ENCODE measurements around the gene AKT1S1.

AKT1S1 gene

GRCh38 chr19:49864890-49865289 lies 12.3 kb downstream of the AKT1S1 start:
- ChIA-PET POLR2A (interaction anchor here (0.7 to 8.2 kb wide), 13 partner anchors 9 to 979 kb away, joined by 3 to 128 read pairs (median 5); partner anchors contain the start of genes AKT1S1, ATF5, FUZ and NUP62), CTCF (interaction anchor here (0.5 to 1.2 kb wide), 7 partner anchors 13 to 639 kb away, joined by 3 to 5 read pairs (median 3); partner anchors contain the start of gene PTOV1)
- TF ChIP-seq ZFP41 (tag by site-specific recombination; IDR thresholded peaks at IDR 0.05; ENCODE audit: borderline replicate concordance) (no peak), RBAK (tag by site-specific recombination; IDR thresholded peaks at IDR 0.05) (no peak), BCL11B (tag by site-specific recombination; IDR thresholded peaks at IDR 0.05; ENCODE audit: low read depth) (no peak), ZNF239 (tag by site-specific recombination; IDR thresholded peaks at IDR 0.05) (no peak), ZNF433 (tag by site-specific recombination; IDR thresholded peaks at IDR 0.05; ENCODE audit: low read depth) (no peak), ZNF2 (tag by site-specific recombination; IDR thresholded peaks at IDR 0.05) (no peak), ZNF610 (tag by site-specific recombination; IDR thresholded peaks at IDR 0.05; ENCODE audit: borderline replicate concordance) (no peak), ZNF747 (tag by site-specific recombination; IDR thresholded peaks at IDR 0.05) (no peak), SP2 (tag by site-specific recombination; IDR thresholded peaks at IDR 0.05) (no peak), ZNF223 (tag by site-specific recombination; IDR thresholded peaks at IDR 0.05) (no peak), ZNF146 (tag by site-specific recombination; IDR thresholded peaks at IDR 0.05) (no peak), ZNF776 (tag by site-specific recombination; IDR thresholded peaks at IDR 0.05; ENCODE audit: borderline replicate concordance) (no peak), GLIS1 (tag by site-specific recombination; IDR thresholded peaks at IDR 0.05) (no peak), ZNF280D (tag by site-specific recombination; IDR thresholded peaks at IDR 0.05) (peak; percentile 41; the same call in 1 of the 2 replicates), ZNF768 (tag by site-specific recombination; IDR thresholded peaks at IDR 0.05) (0 out of 2 replicates have a peak, but pooled peaks have one; percentile 9), ZNF48 (tag by site-specific recombination; IDR thresholded peaks at IDR 0.05) (no peak), ZIC2 (tag by site-specific recombination; IDR thresholded peaks at IDR 0.05) (no peak), ZNF324 (tag by site-specific recombination; IDR thresholded peaks at IDR 0.05) (no peak), ZFP69B (tag by site-specific recombination; IDR thresholded peaks at IDR 0.05) (0 out of 2 replicates have a peak, but pooled peaks have one; percentile 7), ZNF623 (tag by site-specific recombination; IDR thresholded peaks at IDR 0.05) (peak; percentile 39; the same call in 1 of the 2 replicates)
- TF ChIP-seq, protein P1, sequence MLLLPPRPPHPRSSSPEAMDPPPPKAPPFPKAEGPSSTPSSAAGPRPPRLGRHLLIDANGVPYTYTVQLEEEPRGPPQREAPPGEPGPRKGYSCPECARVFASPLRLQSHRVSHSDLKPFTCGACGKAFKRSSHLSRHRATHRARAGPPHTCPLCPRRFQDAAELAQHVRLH (tag by site-specific recombination; IDR thresholded peaks at IDR 0.05), result 0 out of 2 replicates have a peak, but pooled peaks have one; percentile 17
- TF ChIP-seq, protein P2, sequence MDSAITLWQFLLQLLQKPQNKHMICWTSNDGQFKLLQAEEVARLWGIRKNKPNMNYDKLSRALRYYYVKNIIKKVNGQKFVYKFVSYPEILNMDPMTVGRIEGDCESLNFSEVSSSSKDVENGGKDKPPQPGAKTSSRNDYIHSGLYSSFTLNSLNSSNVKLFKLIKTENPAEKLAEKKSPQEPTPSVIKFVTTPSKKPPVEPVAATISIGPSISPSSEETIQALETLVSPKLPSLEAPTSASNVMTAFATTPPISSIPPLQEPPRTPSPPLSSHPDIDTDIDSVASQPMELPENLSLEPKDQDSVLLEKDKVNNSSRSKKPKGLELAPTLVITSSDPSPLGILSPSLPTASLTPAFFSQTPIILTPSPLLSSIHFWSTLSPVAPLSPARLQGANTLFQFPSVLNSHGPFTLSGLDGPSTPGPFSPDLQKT (IDR thresholded peaks at IDR 0.05; ENCODE audit: borderline replicate concordance, low read depth, low read length), result no peak
- Histone ChIP-seq H3K27ac (ENCODE audit: extremely low read depth, low read depth, low read length) (no peak overlapping the region), H3K4me1 (ENCODE audit: control insufficient read depth, insufficient read depth, low read length) (peaks cover 31% of the 10 kb centered on the region), H3K9me3 (ENCODE audit: control insufficient read depth, insufficient read depth, low read depth, low read length) (no peaks in the 10 kb centered on the region), H3K36me3 (ENCODE audit: control insufficient read depth in 2 of 2, insufficient read depth in 1 of 2, low read length in 2 of 2) (peaks cover 13 to 49% of the 10 kb centered on the region in 2 experiments), H3K4me3 (ENCODE audit: low read depth, low read length) (no peak overlapping the region)

DNA sequence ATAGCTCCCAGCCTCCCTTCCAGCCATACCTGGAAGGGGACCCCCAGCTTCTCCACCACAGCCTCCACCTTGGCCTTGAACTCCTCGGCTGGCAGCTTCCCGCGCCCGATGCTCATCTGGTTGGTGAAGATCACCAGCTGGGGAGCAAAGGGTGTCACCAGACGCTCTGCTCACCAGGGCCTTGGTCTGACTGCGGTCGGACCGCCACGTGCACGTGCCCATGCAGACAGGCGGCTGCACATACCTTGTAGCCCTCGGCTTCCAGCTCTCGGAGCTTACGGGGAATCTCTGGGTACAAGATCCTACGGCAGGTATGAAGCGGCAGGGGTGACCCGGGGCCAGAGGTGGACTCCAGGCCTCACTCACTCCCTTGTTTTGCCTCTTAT lies 13.2 kb downstream of the AKT1S1 start:
- CTCF ChIA-PET, result interaction anchor here (1.3 to 1.5 kb wide), 2 partner anchors 14 to 183 kb away, joined by 3 to 4 read pairs; no protein-coding TSS in a partner anchor
- Histone ChIP-seq H3K9me3 (ENCODE audit: control insufficient read depth, insufficient read depth, low read depth, low read length) (no peaks in the 10 kb centered on the region), H3K4me1 (ENCODE audit: control insufficient read depth, insufficient read depth, low read length) (peaks cover 30% of the 10 kb centered on the region), H3K27ac (ENCODE audit: extremely low read depth, low read depth, low read length) (no peak overlapping the region), H3K36me3 (ENCODE audit: control insufficient read depth in 2 of 2, insufficient read depth in 1 of 2, low read length in 2 of 2) (peaks cover 21 to 56% of the 10 kb centered on the region in 2 experiments), H3K4me3 (ENCODE audit: low read depth, low read length) (no peak overlapping the region)
- POLR2A ChIA-PET, result interaction anchor here (2.4 to 8.2 kb wide), 2 partner anchors 12 to 65 kb away, joined by 14 to 128 read pairs; partner anchors contain the start of genes ATF5, NUP62 and PTOV1
- no peak for TF ChIP-seq ZIC2 (tag by site-specific recombination; IDR thresholded peaks at IDR 0.05)
- no peak for TF ChIP-seq ZBTB1 (tag by site-specific recombination; IDR thresholded peaks at IDR 0.05)
- TF ChIP-seq OSR2 (tag by site-specific recombination; IDR thresholded peaks at IDR 0.05), result no peak
- no peak for TF ChIP-seq PATZ1 (tag by site-specific recombination; IDR thresholded peaks at IDR 0.05)
- TF ChIP-seq, protein P1 (tag by site-specific recombination; IDR thresholded peaks at IDR 0.05), result no peak
